Measurements from ENCODE around the gene VPS54.

GRCh38 chr2:64003239-64003638 lies 16.0 kb downstream of the VPS54 start:
- TF ChIP-seq MCM5 (IDR thresholded peaks at IDR 0.05; ENCODE audit: low read depth) (no peak), ATF3 (IDR thresholded peaks at IDR 0.05) (no peak), ATF3 (CRISPR knock-in tag; conservative IDR thresholded peaks at IDR 0.05) (no peak), POLR2AphosphoS5 (IDR thresholded peaks at IDR 0.05; ENCODE audit: control insufficient read depth, insufficient read depth, low read depth, low read length) (no peak), ZNF354B (CRISPR knock-in tag; IDR thresholded peaks at IDR 0.05) (no peak), ESRRB (CRISPR knock-in tag; IDR thresholded peaks at IDR 0.05; ENCODE audit: borderline replicate concordance) (no peak)

All from K562 (cell line).